HG02885 (cell line): ENCODE results near the gene ASB2.

Experiments
- ATAC-seq: cut with Tn5 transposase; IDR thresholded peaks from one replicate; pipeline ENCODE4 v1.9.1; 2021; ENCODE audit warnings: mild to moderate bottlenecking; ENCODE audit not compliant: unreplicated experiment, poor library complexity

Gene ASB2

GRCh38 chr14:93911975-93912615 is 64.3 kb downstream of the ASB2 start:
- no peak for ATAC-seq

DNA sequence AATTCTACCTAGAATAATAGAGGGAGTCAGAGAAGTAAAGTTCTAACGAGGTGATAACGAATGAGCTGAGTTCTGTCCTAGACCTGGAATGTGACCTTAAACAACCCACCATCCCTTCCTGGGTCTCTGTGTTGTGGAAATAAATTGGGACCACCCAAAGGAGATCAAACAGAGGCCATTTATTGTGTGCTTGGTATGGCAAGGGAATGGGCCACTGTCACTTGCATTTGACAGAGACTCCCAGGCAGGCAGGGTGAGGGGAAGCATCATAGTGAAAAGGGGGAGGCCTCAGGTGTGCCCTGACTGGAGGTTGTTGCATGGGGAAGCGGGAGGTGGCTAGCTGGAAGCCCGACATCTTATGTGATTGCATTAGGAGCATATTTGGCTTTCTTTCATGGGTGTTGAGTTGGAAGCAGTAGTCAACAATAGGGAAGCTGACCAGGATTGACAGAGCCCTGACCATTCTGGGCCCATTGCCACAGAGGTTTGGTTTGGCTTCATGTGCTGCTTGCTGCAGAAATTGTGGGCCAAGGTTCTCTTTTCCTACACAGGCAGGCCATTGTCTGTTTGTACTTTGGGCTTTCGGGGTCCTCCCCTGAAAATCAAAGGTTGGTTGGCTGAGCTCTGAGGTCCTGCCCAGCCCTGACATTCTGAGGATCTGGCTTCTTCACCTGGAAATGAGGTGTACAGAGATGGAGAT is 66.8 kb downstream of the ASB2 start:
- no peak for ATAC-seq

DNA sequence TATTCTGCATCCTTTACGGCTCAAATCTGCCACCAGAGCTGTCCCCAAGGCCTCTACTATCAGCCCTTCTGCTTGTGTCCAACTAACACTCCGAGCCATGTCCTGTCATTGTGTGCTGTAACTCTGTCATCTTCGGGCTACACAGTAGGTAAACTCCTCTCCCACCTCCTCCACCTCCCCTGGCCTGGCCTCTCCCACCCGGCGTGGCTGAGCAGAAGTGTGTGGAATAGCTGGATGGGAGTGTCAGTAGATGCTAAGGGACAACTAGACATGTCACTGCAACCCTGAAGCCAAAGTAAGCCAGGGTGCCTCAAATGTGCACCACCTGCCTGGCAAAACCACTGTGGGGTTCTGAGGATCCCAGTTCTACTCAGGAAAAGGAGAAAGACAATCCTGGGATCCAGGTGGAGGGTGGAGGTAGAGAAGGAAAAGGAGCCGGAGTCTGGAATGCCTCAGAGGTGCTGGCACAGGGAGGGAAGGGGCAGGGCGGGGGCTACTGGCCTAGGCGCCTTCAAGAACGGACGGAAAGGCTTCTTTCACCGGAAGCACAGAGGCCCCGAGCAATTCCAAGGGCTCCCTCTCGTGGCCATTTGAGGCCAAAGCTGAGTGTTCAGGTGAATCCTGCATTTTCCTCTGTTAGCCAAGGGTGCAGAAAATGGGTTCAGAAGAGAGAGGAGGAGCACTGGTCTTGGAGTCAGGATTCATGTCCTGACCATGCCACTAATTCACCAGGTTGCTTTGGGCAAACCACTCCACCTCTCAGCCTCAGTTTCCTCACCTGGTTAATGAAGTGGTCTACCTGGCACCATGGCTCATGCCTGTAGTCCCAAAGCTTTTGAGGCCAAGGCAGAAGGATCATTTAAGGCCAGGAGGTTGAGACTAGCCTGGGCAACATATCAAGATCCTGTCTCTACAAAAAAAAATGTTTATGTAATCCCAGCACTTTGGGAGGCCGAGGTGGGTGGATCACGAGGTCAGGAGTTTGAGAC is 69.7 kb downstream of the ASB2 start:
- peak; percentile 61 for ATAC-seq

DNA sequence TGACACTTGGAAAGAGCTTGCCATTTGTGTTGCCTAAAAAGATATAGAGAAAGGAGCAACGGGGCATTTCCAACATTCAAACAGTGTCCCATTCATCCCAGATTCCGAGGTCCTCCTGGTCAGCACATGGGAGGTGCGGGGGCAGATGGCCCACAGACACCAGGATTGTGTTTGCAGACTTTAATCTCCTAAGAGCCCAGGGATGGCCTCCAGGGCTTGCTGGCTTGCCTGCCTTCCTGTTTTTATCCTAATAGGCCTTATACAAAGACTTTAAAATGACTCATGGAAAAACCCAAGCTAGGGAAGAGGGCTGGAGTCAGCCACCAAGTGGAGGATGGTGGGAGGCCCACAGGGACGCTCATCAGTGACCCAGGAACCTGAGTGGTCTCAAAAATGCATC is 70.7 kb downstream of the ASB2 start:
- no peak for ATAC-seq

- ATAC-seq: no peak
Measured at GRCh38 chr14:93903342-93904184, 72.8 kb downstream of the ASB2 start.

- ATAC-seq: no peak
Measured at GRCh38 chr14:93902619-93903307, 73.6 kb downstream of the ASB2 start.

GRCh38 chr14:93901813-93902212 is 74.6 kb downstream of the ASB2 start:
- ATAC-seq: no peak

- ATAC-seq: no peak
Measured at GRCh38 chr14:93898731-93899130, 77.6 kb downstream of the ASB2 start.

DNA sequence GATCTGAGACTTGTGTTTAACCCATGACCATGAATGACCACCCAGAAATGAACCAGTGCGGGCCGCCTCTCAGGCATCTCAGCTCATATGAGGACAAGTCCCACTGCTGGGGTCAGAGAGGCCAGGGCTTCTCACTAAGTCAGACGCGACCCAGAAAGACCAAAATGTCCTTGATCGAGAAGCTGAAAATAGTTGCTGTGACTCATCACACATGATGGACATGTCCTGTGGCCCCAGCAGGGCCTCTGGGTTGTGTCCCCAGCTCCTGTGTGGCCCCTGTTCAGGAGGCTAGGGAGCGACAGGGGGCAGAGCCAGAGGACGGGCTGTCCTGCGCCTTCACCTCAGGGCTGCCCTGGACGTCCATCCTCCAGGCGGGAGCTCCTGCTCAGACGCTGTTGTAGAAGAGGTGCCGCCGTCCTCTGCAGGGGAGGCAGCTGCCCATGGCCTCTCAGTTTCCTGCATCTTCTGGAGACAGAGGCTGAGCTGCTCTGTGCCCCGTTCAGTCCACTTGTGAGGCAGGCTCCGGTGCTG is 78.2 kb downstream of the ASB2 start:
- ATAC-seq: no peak

DNA sequence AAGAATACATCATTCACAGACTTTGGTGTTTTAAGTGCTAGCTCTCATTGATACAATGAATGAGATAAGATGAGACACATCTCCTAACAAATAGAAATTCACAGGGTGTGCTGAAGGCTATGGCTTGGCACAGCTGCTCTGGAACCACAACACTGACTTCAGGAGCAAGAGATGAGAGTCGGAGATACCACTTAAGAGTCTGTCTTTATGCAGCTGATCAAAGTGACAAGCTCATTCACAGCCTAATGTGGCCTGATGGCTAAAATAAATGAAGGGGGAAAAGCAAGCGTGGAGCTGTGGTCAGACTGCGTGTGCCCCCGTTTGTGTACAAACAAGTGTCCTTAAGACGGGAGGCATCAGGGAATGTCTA is 78.9 kb downstream of the ASB2 start:
- no peak for ATAC-seq

- no peak for ATAC-seq
Measured at GRCh38 chr14:93895023-93895604, 81.3 kb downstream of the ASB2 start.

GRCh38 chr14:93893661-93894261 is 82.6 kb downstream of the ASB2 start:
- no peak for ATAC-seq

GRCh38 chr14:93892923-93893558 is 83.3 kb downstream of the ASB2 start:
- peak; percentile 44 for ATAC-seq

GRCh38 chr14:93892505-93892839 is 83.9 kb downstream of the ASB2 start:
- no peak for ATAC-seq

GRCh38 chr14:93891756-93892504 is 84.4 kb downstream of the ASB2 start:
- ATAC-seq: no peak

GRCh38 chr14:93889739-93890483 is 86.5 kb downstream of the ASB2 start:
- no peak for ATAC-seq

- no peak for ATAC-seq
Measured at GRCh38 chr14:93888995-93889394, 87.4 kb downstream of the ASB2 start.
